ENCODE data around the gene COMMD1. TPM values are rescaled to one million over a fixed set of nuclear protein-coding genes. Genes with fewer than 3 reads are reported as not detected.
"Not testable (repeated sequence)": the region's sequence is repeated elsewhere in the genome, so short reads cannot be mapped to it uniquely, and the experiment has no call there.

The COMMD1 gene
- total RNA-seq, 1 experiment from 2014 or later, result 32.4 TPM

GRCh38 chr2:61914794-61915193 is 9.3 kb downstream of the COMMD1 start:
- DNase-seq (ENCODE audit: low read depth); in situ Hi-C loops (cut with HindIII; ENCODE audit: low pct_unique_long_range_greater_than_20kb, low sequenced_read_pairs): not testable (repeated sequence)

GRCh38 chr2:61920548-61920947 is 15.1 kb downstream of the COMMD1 start:
- in situ Hi-C loops (cut with HindIII; ENCODE audit: low pct_unique_long_range_greater_than_20kb, low sequenced_read_pairs), result no loop called here
- DNase-seq (ENCODE audit: low read depth), result no peak

- DNase-seq (ENCODE audit: low read depth), result no peak
- in situ Hi-C loops (cut with HindIII; ENCODE audit: low pct_unique_long_range_greater_than_20kb, low sequenced_read_pairs), result no loop called here
Observed at GRCh38 chr2:61922714-61923113, 17.2 kb downstream of the COMMD1 start.

GRCh38 chr2:61924895-61925663 is 19.6 kb downstream of the COMMD1 start:
- in situ Hi-C loops (cut with HindIII; ENCODE audit: low pct_unique_long_range_greater_than_20kb, low sequenced_read_pairs), result no loop called here
- DNase-seq (ENCODE audit: low read depth), result no peak

- in situ Hi-C loops (cut with HindIII; ENCODE audit: low pct_unique_long_range_greater_than_20kb, low sequenced_read_pairs), result no loop called here
Observed at GRCh38 chr2:61926531-61927477, 21.3 kb downstream of the COMMD1 start.

DNA sequence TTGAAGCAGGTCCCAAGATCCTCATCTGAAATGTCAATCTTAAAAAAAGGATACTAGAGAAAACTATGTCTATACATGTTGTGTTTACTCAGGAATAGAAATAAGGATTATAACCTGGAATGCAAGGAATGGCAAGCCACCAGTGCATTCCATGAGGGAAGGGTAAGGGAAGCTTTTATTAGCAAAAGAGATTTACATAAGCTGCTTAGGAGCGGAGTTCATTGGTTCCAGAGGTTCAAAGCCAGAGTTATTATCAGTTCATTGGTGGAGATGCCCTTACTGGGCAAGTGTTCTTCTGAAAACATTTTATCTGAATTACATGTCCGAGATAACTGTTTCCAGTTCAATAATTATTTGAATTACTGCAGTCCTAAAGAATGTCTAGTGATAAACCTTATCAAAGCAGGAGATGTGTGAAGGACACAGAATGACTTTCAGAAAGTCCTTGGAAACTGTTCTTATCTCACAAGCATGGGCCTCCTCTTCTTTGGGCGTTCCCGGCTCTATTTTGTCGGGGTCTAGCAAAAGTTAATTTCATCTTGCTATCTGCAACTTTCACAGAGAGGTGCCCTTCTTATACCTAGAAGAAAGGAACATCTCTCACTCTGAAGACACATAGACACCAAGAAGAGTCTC is 23.5 kb downstream of the COMMD1 start:
- DNase-seq (ENCODE audit: low read depth), result peak; percentile 45
- in situ Hi-C loops (cut with HindIII; ENCODE audit: low pct_unique_long_range_greater_than_20kb, low sequenced_read_pairs), result no loop called here

More at GRCh38 chr2:61926531-61927477, 21.3 kb downstream of the COMMD1 start:
- no peak for DNase-seq (ENCODE audit: low read depth)

GRCh38 chr2:61937098-61937497 is 31.6 kb downstream of the COMMD1 start:
- in situ Hi-C loops (cut with HindIII; ENCODE audit: low pct_unique_long_range_greater_than_20kb, low sequenced_read_pairs), result no loop called here
- no peak for DNase-seq (ENCODE audit: low read depth)

- in situ Hi-C loops (cut with HindIII; ENCODE audit: low pct_unique_long_range_greater_than_20kb, low sequenced_read_pairs), result no loop called here
- no peak for DNase-seq (ENCODE audit: low read depth)
Observed at GRCh38 chr2:61937886-61938285, 32.4 kb downstream of the COMMD1 start.

DNA sequence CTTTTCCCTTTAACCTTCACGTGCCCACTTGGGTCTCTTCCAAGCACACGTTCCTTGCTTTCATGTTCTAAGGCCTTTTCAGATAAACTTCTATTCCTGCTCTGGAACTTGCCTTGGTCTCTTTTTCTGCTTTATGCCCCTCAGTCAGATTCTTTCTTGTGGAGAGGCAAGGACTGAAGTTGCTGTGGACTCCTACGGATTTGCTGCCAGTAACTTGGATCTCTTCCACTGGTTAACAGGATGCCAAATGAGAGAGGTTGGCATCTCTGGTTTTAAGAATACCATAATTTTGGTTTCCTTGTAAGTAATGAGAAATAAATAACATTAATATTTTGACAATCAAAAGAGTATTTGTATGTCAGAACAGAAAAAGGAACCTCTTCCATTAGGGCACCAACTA is 33.0 kb downstream of the COMMD1 start:
- DNase-seq (ENCODE audit: low read depth), result no peak
- in situ Hi-C loops (cut with HindIII; ENCODE audit: low pct_unique_long_range_greater_than_20kb, low sequenced_read_pairs), result no loop called here

- in situ Hi-C loops (cut with HindIII; ENCODE audit: low pct_unique_long_range_greater_than_20kb, low sequenced_read_pairs), result no loop called here
- no peak for DNase-seq (ENCODE audit: low read depth)
Observed at GRCh38 chr2:61943251-61943650, 37.8 kb downstream of the COMMD1 start.

GRCh38 chr2:61946666-61947065 is 41.2 kb downstream of the COMMD1 start:
- DNase-seq (ENCODE audit: low read depth), result no peak
- in situ Hi-C loops (cut with HindIII; ENCODE audit: low pct_unique_long_range_greater_than_20kb, low sequenced_read_pairs), result no loop called here

DNA sequence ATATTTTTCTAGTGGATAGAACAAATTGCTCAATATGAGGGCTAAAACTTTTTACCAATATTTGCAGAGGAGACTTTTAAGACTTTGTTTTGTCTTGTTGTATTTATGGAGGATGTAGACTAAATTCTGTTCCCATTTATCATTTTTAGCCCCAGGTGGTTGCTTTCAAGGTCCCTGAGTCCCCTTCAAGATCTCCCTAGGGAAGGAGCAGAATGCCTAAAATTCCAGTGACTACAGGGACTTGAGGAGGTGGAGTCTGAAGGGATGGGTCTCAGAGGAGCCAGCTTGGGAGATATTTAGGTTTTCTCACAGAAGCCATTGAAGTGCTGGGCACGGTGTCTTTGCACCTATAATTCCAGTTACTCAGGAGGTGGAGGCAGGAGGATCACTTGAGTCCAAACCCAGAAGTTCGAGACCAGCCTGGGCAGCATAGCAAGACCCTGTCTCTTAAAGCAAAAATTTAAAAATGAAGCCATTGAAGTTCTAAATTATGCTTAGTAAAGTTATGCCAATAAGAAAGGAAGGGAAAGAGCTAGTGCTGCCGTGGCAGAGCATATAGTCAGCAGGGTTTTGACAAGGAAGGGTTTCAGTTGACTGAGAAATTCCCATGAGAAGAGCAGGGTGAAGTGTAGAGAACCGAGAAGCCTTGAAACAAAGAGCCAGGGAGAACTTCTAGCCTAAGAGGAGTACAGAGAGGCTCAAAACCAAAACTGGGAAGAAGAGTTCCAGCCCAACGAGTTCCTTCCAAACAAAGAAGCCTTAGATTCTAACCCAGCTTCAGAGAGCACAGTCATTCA is 43.4 kb downstream of the COMMD1 start:
- in situ Hi-C loops (cut with HindIII; ENCODE audit: low pct_unique_long_range_greater_than_20kb, low sequenced_read_pairs), result no loop called here

GRCh38 chr2:61949458-61949713 is 43.9 kb downstream of the COMMD1 start:
- in situ Hi-C loops (cut with HindIII; ENCODE audit: low pct_unique_long_range_greater_than_20kb, low sequenced_read_pairs), result no loop called here
- DNase-seq (ENCODE audit: low read depth), result no peak

More for the DNA sequence above, 43.4 kb downstream of the COMMD1 start:
- DNase-seq (ENCODE audit: low read depth), result no peak

DNA sequence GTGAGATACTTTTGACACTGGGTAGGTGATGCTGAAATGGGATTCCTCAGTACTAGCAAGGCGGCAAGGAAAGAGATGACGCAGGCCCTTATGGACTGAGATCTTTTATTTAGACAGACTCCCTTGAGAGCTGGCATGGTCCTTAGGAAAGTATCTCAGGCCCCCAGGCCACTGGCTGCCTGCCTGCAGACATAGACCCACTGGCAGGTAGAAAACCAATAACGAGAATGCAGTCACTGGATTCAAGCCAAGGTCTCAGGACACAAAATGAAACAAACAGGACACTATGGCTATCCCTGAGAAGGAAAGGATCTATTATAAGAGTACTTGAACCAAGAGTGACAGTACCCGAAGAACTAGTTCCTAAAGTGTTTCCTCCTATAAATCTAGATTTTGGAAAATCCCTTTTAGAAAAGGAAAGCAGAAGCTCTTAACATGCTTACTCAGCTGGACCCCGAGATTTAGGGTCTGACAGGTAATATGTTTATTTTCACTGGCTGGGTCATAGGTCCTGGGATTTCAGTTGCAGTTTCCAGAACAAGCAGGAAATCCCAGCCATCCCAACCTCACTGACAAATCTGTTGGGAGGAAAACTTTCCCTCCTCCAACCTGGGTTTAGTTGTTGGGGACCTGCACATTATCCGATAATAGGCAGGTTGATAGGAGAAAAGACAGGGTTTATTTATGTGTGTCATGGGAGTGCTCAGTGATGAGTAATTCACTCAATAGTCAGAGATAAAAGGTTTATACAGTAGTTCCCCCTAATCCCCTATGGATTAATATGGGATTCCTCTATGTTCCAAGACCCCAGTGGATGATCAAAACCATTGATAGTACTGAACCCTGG is 44.5 kb downstream of the COMMD1 start:
- in situ Hi-C loops (cut with HindIII; ENCODE audit: low pct_unique_long_range_greater_than_20kb, low sequenced_read_pairs), result no loop called here
- DNase-seq (ENCODE audit: low read depth), result no peak

DNA sequence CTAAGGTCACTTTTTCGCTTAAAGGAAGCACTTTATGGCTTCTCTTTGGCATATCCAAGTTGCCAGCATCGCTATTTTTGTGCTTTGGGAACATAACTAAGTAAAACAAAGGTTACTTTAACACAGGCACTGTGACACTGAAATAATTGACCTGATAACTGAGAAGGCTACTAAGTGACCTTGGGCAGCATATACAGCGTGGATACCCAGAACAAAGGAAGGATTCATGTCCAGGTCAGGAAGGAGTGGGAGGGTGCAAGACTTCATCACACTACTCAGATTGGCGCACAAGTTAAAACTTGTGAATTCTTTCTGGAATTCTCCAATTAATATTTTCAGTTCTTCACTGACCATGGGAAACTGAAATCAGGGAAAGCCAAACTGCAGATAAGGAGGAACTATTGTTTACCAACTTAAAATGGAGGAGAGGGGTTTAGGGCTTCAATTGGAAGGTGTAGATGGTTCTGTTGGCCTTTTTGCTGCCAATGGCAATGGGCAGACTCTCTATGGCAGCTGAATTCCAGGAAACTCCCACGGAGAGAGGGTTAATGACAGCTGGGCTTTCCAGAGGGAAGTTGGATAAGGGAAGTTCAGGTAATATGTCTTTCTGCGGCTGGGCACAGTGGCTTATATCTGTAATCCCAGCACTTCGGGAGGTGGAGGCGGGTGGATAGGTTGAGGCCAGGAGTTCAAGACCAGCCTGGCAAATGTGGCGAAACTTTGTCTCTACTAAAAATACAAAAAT is 45.3 kb downstream of the COMMD1 start:
- in situ Hi-C loops (cut with HindIII; ENCODE audit: low pct_unique_long_range_greater_than_20kb, low sequenced_read_pairs), result no loop called here
- no peak for DNase-seq (ENCODE audit: low read depth)

- no peak for DNase-seq (ENCODE audit: low read depth)
- in situ Hi-C loops (cut with HindIII; ENCODE audit: low pct_unique_long_range_greater_than_20kb, low sequenced_read_pairs), result no loop called here
Observed at GRCh38 chr2:61951881-61952280, 46.4 kb downstream of the COMMD1 start.

GRCh38 chr2:61952288-61952687 is 46.8 kb downstream of the COMMD1 start:
- in situ Hi-C loops (cut with HindIII; ENCODE audit: low pct_unique_long_range_greater_than_20kb, low sequenced_read_pairs), result no loop called here
- DNase-seq (ENCODE audit: low read depth), result no peak

Data from Caki2 (cell line).